Neural cell (in vitro differentiated cells): Measurements from ENCODE around the gene GTF2F1. TPM values are rescaled to one million over a fixed set of nuclear protein-coding genes. Genes with fewer than 3 reads are reported as not detected.

ENCODE experiments used
- H2AFZ ChIP-seq: fragments of 200-600, 300-800 bp; sonication (generic), shearing (Covaris generic); 2 replicates; pipeline ENCODE4 v1.6.0; 2014; ENCODE audit warnings: low read depth, mild to moderate bottlenecking, antibody characterized with exemption, low read length, moderate library complexity
- H3F3A ChIP-seq: fragments of 200-600 bp; shearing (Covaris generic); 2 replicates; pipeline ENCODE4 v1.6.1; 2016; ENCODE audit warnings: mild to moderate bottlenecking, moderate library complexity, mixed read lengths, antibody characterized with exemption, low read length; ENCODE audit not compliant: insufficient read depth, poor library complexity, severe bottlenecking
- H3K27ac ChIP-seq: fragments of 200-600, 300-800 bp; sonication (generic), shearing (Covaris generic); 2 replicates; pipeline ENCODE4 v1.5.1; 2014; ENCODE audit warnings: mild to moderate bottlenecking, low read length, moderate library complexity
- H3K27me3 ChIP-seq: fragments of 300-800, 200-600 bp; sonication (generic), shearing (Covaris generic); 2 replicates; pipeline ENCODE4 v1.6.0; 2014; ENCODE audit warnings: mild to moderate bottlenecking, low read depth, low read length, moderate library complexity; ENCODE audit not compliant: insufficient read depth
- H3K36me3 ChIP-seq: fragments of 300-800, 200-600 bp; sonication (generic), shearing (Covaris generic); 2 replicates; pipeline ENCODE4 v1.5.1; 2014; ENCODE audit warnings: mild to moderate bottlenecking, antibody characterized with exemption, low read length, moderate library complexity; ENCODE audit not compliant: insufficient read depth
- H3K4me2 ChIP-seq: fragments of 300-800, 200-600 bp; sonication (generic), shearing (Covaris generic); 2 replicates; pipeline ENCODE4 v1.6.0; 2014; ENCODE audit warnings: mild to moderate bottlenecking, low read length
- H3K4me3 ChIP-seq: fragments of 300-800, 200-600 bp; sonication (generic), shearing (Covaris generic); 2 replicates; pipeline ENCODE4 v1.5.1; 2014; ENCODE audit warnings: mild to moderate bottlenecking, low read length, moderate library complexity
- H3K79me2 ChIP-seq: fragments of 200-600 bp; shearing (Covaris generic); replicated peaks from 2 replicates; pipeline ENCODE4 v1.6.0; 2014; ENCODE audit warnings: mild to moderate bottlenecking, low read length, moderate library complexity; ENCODE audit not compliant: insufficient read depth
- H3K9ac ChIP-seq: fragments of 300-800, 200-600 bp; sonication (generic), shearing (Covaris generic); 2 replicates; pipeline ENCODE4 v1.6.1; 2016; ENCODE audit warnings: mild to moderate bottlenecking, low read length, mixed read lengths
- H3K9me2 ChIP-seq: fragments of 200-600 bp; shearing (Covaris generic); 2 replicates; pipeline ENCODE4 v1.6.1; 2016; ENCODE audit warnings: mild to moderate bottlenecking, low read length, mixed read lengths; ENCODE audit not compliant: insufficient read depth
- H3K9me3 ChIP-seq: fragments of 200-600, 300-800 bp; sonication (generic), shearing (Covaris generic); 2 replicates; pipeline ENCODE4 v1.6.1; 2016; ENCODE audit warnings: mild to moderate bottlenecking, mixed run types, low read length, moderate library complexity, mixed read lengths
- H4K20me1 ChIP-seq: fragments of 200-600 bp; shearing (Covaris generic); 2 replicates; pipeline ENCODE4 v1.6.1; 2016; ENCODE audit warnings: mild to moderate bottlenecking, mixed run types; ENCODE audit not compliant: insufficient read depth
- EP300 ChIP-seq: fragments of 450-650 bp; conservative IDR thresholded peaks from 2 replicates; pipeline ENCODE4 v1.6.1; 2014; ENCODE audit warnings: antibody characterized with exemption, mild to moderate bottlenecking, moderate library complexity; ENCODE audit not compliant: poor library complexity, severe bottlenecking
- EZH2 ChIP-seq: fragments of 200-600, 300-800 bp; shearing (Covaris generic), sonication (generic); IDR thresholded peaks from 2 replicates; pipeline ENCODE4 v1.6.1; 2014; ENCODE audit warnings: antibody characterized with exemption, low read length, borderline replicate concordance, mild to moderate bottlenecking; ENCODE audit not compliant: insufficient read depth, poor library complexity, severe bottlenecking
- MXI1 ChIP-seq: fragments of 450-650 bp; conservative IDR thresholded peaks from 2 replicates; pipeline ENCODE4 v1.6.1; 2014; ENCODE audit warnings: antibody characterized with exemption, mild to moderate bottlenecking; ENCODE audit not compliant: poor library complexity, severe bottlenecking
- POLR2AphosphoS5 ChIP-seq: IDR thresholded peaks from 2 replicates; pipeline ENCODE4 v1.6.1; 2012
- RAD21 ChIP-seq: fragments of 450-650 bp; conservative IDR thresholded peaks from 2 replicates; pipeline ENCODE4 v1.6.1; 2014; ENCODE audit warnings: antibody characterized with exemption, mild to moderate bottlenecking, moderate library complexity
- SMC3 ChIP-seq: fragments of 450-650 bp; conservative IDR thresholded peaks from 2 replicates; pipeline ENCODE4 v1.6.1; 2014; ENCODE audit warnings: antibody characterized with exemption, mild to moderate bottlenecking, moderate library complexity; ENCODE audit not compliant: poor library complexity
- TAF1 ChIP-seq: IDR thresholded peaks from 2 replicates; pipeline ENCODE4 v1.6.1; 2012; ENCODE audit warnings: low read depth
- polyA plus RNA-seq: library from polyadenylated mRNA; depleted of rRNA; stranded (reverse); fragments of >200 nt; gene quantifications from 2 replicates; pipeline ENCODE4 v1.2.3, GENCODE V29; 2014
- TF ChIP-seq, protein P1 (sequence below): fragments of 450-650 bp; IDR thresholded peaks from 2 replicates; pipeline ENCODE4 v1.5.1; 2014; ENCODE audit warnings: antibody characterized with exemption, mild to moderate bottlenecking, moderate library complexity; ENCODE audit not compliant: poor library complexity, severe bottlenecking
- TF ChIP-seq, protein P2 (sequence below): IDR thresholded peaks from 2 replicates; pipeline ENCODE4 v1.6.1; 2012; ENCODE audit warnings: borderline replicate concordance

The GTF2F1 gene
- polyA plus RNA-seq, 1 donor from 2014 or later, result 53.9 TPM

DNA sequence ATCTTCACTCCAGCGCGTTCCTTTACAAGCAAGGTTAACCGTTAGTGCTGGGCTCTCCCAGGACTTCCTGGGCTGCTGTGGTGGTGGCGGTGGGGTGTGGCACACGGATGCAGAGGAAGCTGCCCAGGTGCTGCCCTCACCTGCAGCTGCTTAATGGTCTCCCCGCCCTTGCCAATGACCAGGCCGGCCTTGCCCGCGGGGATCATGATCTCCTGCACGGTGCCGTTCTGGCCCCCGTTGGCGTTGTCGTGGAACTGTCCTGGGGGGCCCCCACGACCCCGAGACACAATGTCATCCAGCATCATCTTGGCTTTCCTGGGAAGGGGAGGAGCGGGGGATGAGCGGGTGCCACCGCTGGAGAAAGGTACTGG is 25.6 kb upstream of the GTF2F1 start:
- Histone ChIP-seq H3K79me2 (peaks cover 33% of the 10 kb centered on the region), H3K9me3 (no peaks in the 10 kb centered on the region), H3K27me3 (no peaks in the 10 kb centered on the region), H3K36me3 (no peaks in the 10 kb centered on the region), H3K9ac (no peak overlapping the region), H3K9me2 (no peaks in the 10 kb centered on the region), H3K27ac (no peak overlapping the region), H2AFZ (no peak overlapping the region), H4K20me1 (peaks cover 26% of the 10 kb centered on the region), H3F3A (no peaks in the 10 kb centered on the region), H3K4me2 (no peak overlapping the region), H3K4me3 (no peak overlapping the region)
- TF ChIP-seq RAD21, result no peak
- TF ChIP-seq EZH2, result no peak
- TF ChIP-seq, protein P1, sequence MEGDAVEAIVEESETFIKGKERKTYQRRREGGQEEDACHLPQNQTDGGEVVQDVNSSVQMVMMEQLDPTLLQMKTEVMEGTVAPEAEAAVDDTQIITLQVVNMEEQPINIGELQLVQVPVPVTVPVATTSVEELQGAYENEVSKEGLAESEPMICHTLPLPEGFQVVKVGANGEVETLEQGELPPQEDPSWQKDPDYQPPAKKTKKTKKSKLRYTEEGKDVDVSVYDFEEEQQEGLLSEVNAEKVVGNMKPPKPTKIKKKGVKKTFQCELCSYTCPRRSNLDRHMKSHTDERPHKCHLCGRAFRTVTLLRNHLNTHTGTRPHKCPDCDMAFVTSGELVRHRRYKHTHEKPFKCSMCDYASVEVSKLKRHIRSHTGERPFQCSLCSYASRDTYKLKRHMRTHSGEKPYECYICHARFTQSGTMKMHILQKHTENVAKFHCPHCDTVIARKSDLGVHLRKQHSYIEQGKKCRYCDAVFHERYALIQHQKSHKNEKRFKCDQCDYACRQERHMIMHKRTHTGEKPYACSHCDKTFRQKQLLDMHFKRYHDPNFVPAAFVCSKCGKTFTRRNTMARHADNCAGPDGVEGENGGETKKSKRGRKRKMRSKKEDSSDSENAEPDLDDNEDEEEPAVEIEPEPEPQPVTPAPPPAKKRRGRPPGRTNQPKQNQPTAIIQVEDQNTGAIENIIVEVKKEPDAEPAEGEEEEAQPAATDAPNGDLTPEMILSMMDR, result no peak
- TF ChIP-seq, protein P2, sequence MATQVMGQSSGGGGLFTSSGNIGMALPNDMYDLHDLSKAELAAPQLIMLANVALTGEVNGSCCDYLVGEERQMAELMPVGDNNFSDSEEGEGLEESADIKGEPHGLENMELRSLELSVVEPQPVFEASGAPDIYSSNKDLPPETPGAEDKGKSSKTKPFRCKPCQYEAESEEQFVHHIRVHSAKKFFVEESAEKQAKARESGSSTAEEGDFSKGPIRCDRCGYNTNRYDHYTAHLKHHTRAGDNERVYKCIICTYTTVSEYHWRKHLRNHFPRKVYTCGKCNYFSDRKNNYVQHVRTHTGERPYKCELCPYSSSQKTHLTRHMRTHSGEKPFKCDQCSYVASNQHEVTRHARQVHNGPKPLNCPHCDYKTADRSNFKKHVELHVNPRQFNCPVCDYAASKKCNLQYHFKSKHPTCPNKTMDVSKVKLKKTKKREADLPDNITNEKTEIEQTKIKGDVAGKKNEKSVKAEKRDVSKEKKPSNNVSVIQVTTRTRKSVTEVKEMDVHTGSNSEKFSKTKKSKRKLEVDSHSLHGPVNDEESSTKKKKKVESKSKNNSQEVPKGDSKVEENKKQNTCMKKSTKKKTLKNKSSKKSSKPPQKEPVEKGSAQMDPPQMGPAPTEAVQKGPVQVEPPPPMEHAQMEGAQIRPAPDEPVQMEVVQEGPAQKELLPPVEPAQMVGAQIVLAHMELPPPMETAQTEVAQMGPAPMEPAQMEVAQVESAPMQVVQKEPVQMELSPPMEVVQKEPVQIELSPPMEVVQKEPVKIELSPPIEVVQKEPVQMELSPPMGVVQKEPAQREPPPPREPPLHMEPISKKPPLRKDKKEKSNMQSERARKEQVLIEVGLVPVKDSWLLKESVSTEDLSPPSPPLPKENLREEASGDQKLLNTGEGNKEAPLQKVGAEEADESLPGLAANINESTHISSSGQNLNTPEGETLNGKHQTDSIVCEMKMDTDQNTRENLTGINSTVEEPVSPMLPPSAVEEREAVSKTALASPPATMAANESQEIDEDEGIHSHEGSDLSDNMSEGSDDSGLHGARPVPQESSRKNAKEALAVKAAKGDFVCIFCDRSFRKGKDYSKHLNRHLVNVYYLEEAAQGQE, result no peak
- TF ChIP-seq EP300, result no peak
- TF ChIP-seq SMC3, result no peak
- no peak for TF ChIP-seq MXI1
- TF ChIP-seq TAF1, result no peak
- TF ChIP-seq POLR2AphosphoS5, result no peak

DNA sequence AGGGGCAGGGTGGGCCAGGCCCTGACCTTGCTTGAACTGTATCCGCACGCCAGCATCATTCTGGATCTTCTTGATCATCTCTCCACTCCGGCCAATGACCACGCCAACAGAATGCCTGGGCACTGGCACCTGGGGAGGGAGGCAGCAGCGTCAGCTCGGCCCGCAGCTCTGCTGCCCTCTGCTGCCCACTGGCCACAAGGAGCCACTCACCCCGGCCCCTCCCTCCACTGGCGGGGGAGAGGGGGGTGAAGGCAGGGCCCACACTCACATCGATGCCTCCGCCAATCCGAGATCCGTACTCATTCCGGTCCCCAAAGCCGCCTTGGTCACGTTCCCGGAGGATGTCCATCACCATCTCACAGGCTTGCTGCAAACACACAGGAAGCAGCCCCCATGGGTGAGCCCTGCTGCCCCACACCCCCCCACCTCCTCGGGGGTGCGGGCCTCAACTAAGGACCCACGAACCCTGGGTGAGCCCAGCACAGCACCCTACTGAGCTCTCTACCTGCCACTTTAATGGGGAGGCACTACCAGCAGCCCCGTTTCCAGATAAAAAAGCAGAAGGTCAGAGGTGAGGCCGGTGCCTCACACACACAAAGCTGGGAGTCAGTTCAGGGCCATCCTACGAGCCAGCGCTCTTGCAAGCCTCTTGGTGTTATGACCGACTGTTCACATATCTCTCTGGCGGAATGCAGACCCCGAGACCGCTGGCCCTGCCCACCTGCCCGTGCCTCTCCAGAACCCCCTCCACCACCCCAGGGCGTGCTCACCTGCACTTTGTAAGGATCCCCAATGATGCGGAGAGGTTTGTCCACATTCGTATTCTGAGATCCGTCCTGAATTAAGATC is 25.0 kb upstream of the GTF2F1 start:
- no peak overlapping the region for H2AFZ ChIP-seq
- H3K4me3 ChIP-seq, result no peak overlapping the region
- peaks cover 27% of the 10 kb centered on the region for H3K79me2 ChIP-seq
- no peak overlapping the region for H3K9ac ChIP-seq
- H4K20me1 ChIP-seq, result peaks cover 22% of the 10 kb centered on the region
- H3K9me2 ChIP-seq, result no peaks in the 10 kb centered on the region
- H3K27me3 ChIP-seq, result no peaks in the 10 kb centered on the region
- H3F3A ChIP-seq, result no peaks in the 10 kb centered on the region
- no peaks in the 10 kb centered on the region for H3K36me3 ChIP-seq
- no peak overlapping the region for H3K4me2 ChIP-seq
- H3K9me3 ChIP-seq, result no peaks in the 10 kb centered on the region
- no peak overlapping the region for H3K27ac ChIP-seq
- no peak for TF ChIP-seq MXI1
- TF ChIP-seq, protein P1, result no peak
- TF ChIP-seq EP300, result no peak
- TF ChIP-seq SMC3, result no peak
- no peak for TF ChIP-seq EZH2
- TF ChIP-seq RAD21, result no peak
